CD8-positive, alpha-beta memory T cell (primary cell): ENCODE measurements around the gene NAV3. TPM values are rescaled to one million over a fixed set of nuclear protein-coding genes. Genes with fewer than 3 reads are reported as not detected.
"Not testable (repeated sequence)": the region's sequence is repeated elsewhere in the genome, so short reads cannot be mapped to it uniquely, and the experiment has no call there.

Source experiments
- CTCF ChIA-PET: fragments of 350-600 bp; sonication (Branson Sonifier 250); formaldehyde crosslinking; loops from one replicate; lab custom pipeline; 2021; ENCODE audit warnings: antibody characterized with exemption; lab: Charles Lee
- POLR2A ChIA-PET: fragments of 350-600 bp; sonication (Branson Sonifier 250); formaldehyde crosslinking; loops from one replicate; lab custom pipeline; 2021; ENCODE audit warnings: antibody characterized with exemption; lab: Charles Lee
- DNase-seq, 5 donors: peaks; one replicate each; pipeline versions ENCODE4 v3.0.0 to v3.0.0-alpha.2; 2020 to 2022; ENCODE audit warnings: mixed read lengths in 1 of 5
- H3K27ac ChIP-seq: one replicate; pipeline ENCODE4 v1.7.0; 2013; ENCODE audit warnings: low read depth, mild to moderate bottlenecking, low read length, moderate library complexity
- H3K27me3 ChIP-seq: 2 replicates; pipeline ENCODE4 v1.7.0; 2013; ENCODE audit warnings: low read length, mild to moderate bottlenecking; ENCODE audit not compliant: insufficient read depth, poor library complexity, severe bottlenecking
- H3K36me3 ChIP-seq: 2 replicates; pipeline ENCODE4 v1.7.0; 2013; ENCODE audit warnings: mild to moderate bottlenecking, low read length, moderate library complexity; ENCODE audit not compliant: insufficient read depth
- H3K4me1 ChIP-seq: 2 replicates; pipeline ENCODE4 v1.7.0; 2013; ENCODE audit warnings: mild to moderate bottlenecking, low read length, moderate library complexity; ENCODE audit not compliant: insufficient read depth
- H3K4me3 ChIP-seq: 2 replicates; pipeline ENCODE4 v1.7.0; 2013; ENCODE audit warnings: mild to moderate bottlenecking, low read length
- H3K9me3 ChIP-seq: 2 replicates; pipeline ENCODE4 v1.7.0; 2013; ENCODE audit warnings: mild to moderate bottlenecking, low read length
- H3K27ac Mint-ChIP-seq, 8 donors: one replicate each; pipeline ENCODE4 v1.8.0; 2020 to 2021; ENCODE audit warnings: mixed read lengths in 8 of 8, mild to moderate bottlenecking in 6 of 8, inconsistent platforms in 3 of 8, moderate library complexity in 3 of 8
- H3K27me3 Mint-ChIP-seq, 2 donors: one replicate each; pipeline ENCODE4 v1.8.0; 2020 to 2021; ENCODE audit warnings: mixed read lengths in 2 of 2, mild to moderate bottlenecking in 1 of 2, moderate library complexity in 1 of 2
- H3K36me3 Mint-ChIP-seq, 3 donors: one replicate each; pipeline ENCODE4 v1.8.0; 2020 to 2021; ENCODE audit warnings: mixed read lengths in 3 of 3, inconsistent platforms in 1 of 3, mild to moderate bottlenecking in 1 of 3
- H3K4me1 Mint-ChIP-seq, 3 donors: one replicate each; pipeline ENCODE4 v1.8.0; 2020 to 2021; ENCODE audit warnings: mixed read lengths in 3 of 3, inconsistent platforms in 1 of 3, mild to moderate bottlenecking in 1 of 3
- H3K4me3 Mint-ChIP-seq, 7 donors: one replicate each; pipeline ENCODE4 v1.8.0; 2020 to 2021; ENCODE audit warnings: mixed read lengths in 7 of 7, mild to moderate bottlenecking in 6 of 7, moderate library complexity in 4 of 7, inconsistent platforms in 2 of 7
- H3K9me3 Mint-ChIP-seq, 5 donors: one replicate each; pipeline ENCODE4 v1.8.0; 2020 to 2022; ENCODE audit warnings: mixed read lengths in 5 of 5, mild to moderate bottlenecking in 3 of 5, moderate library complexity in 2 of 5, inconsistent platforms in 1 of 5
- polyA plus RNA-seq: library from polyadenylated mRNA; unstranded; fragments of 300-500 nt; fragmentation: Illumina TruSeq; gene quantifications from one replicate; pipeline ENCODE4 v1.2.3, GENCODE V29; 2021
- total RNA-seq, 2 experiments: library from RNA; stranded (reverse); gene quantifications; one replicate each; pipeline ENCODE4 v1.2.3, GENCODE V29; 2021

Gene NAV3
- total and polyA plus RNA-seq, 3 experiments from 2014 or later = not detected

GRCh38 chr12:78244916-78245507, 414.3 kb downstream of the NAV3 start:
- Mint-ChIP-seq H3K9me3 (peaks cover 5 to 30% (median 23%) of the 10 kb centered on the region in 5 donors), H3K4me3 (no peak overlapping the region), H3K4me1 (no peaks in the 10 kb centered on the region), H3K27me3 (no peaks in the 10 kb centered on the region), H3K27ac (no peak overlapping the region), H3K36me3 (no peaks in the 10 kb centered on the region)
- ChIA-PET POLR2A (no interaction called here), CTCF (no interaction called here)
- H3K27me3 ChIP-seq = no peaks in the 10 kb centered on the region
- no peak for DNase-seq
- H3K9me3 ChIP-seq = no peaks in the 10 kb centered on the region
- H3K36me3 ChIP-seq = no peaks in the 10 kb centered on the region
- H3K4me1 ChIP-seq = no peaks in the 10 kb centered on the region
- no peak overlapping the region for H3K4me3 ChIP-seq
- H3K27ac ChIP-seq = no peak overlapping the region

GRCh38 chr12:78248321-78248720, 417.6 kb downstream of the NAV3 start:
- Histone ChIP-seq H3K27me3 (no peaks in the 10 kb centered on the region), H3K4me1 (no peaks in the 10 kb centered on the region), H3K36me3 (no peaks in the 10 kb centered on the region), H3K4me3 (no peak overlapping the region), H3K27ac (no peak overlapping the region), H3K9me3 (no peaks in the 10 kb centered on the region)
- ChIA-PET CTCF (no interaction called here), POLR2A (no interaction called here)
- peaks cover 4 to 30% (median 17%) of the 10 kb centered on the region in 5 donors for H3K9me3 Mint-ChIP-seq
- H3K27me3 Mint-ChIP-seq = no peaks in the 10 kb centered on the region
- H3K4me1 Mint-ChIP-seq = no peaks in the 10 kb centered on the region
- no peak overlapping the region for H3K27ac Mint-ChIP-seq
- DNase-seq = no peak
- H3K4me3 Mint-ChIP-seq = no peak overlapping the region
- no peaks in the 10 kb centered on the region for H3K36me3 Mint-ChIP-seq

DNA sequence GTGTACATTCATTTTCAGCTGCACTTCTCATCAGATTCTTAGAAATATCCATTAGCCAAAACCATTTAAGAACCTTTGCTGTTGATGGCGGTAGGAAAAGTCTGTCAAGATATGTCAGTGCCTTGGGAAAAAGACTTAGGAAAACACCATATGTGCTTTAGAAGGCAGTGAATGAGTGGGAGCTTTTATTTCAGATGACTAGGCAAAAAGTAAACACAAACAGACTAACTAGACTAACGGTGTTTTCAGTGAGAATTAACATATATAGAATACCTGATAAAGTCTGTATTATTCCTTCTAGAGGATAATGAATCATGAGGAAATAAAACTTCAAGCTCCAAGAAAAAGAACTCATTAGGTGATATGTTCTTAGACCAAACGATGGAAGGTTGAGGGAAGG, 418.9 kb downstream of the NAV3 start:
- no peaks in the 10 kb centered on the region for H3K36me3 Mint-ChIP-seq
- H3K4me1 ChIP-seq = no peaks in the 10 kb centered on the region
- H3K9me3 ChIP-seq = no peaks in the 10 kb centered on the region
- H3K27ac ChIP-seq = no peak overlapping the region
- DNase-seq = no peak
- no peaks in the 10 kb centered on the region for H3K27me3 Mint-ChIP-seq
- peaks cover 8 to 37% (median 18%) of the 10 kb centered on the region in 5 donors for H3K9me3 Mint-ChIP-seq
- no peaks in the 10 kb centered on the region for H3K36me3 ChIP-seq
- H3K4me1 Mint-ChIP-seq = no peaks in the 10 kb centered on the region
- H3K4me3 Mint-ChIP-seq = no peak overlapping the region
- ChIA-PET CTCF (no interaction called here), POLR2A (no interaction called here)
- no peak overlapping the region for H3K27ac Mint-ChIP-seq
- H3K4me3 ChIP-seq = no peak overlapping the region
- no peaks in the 10 kb centered on the region for H3K27me3 ChIP-seq

GRCh38 chr12:78257662-78258061, 427.0 kb downstream of the NAV3 start:
- H3K36me3 Mint-ChIP-seq, H3K27ac Mint-ChIP-seq, CTCF ChIA-PET: not testable (repeated sequence)

GRCh38 chr12:78260976-78261375, 430.3 kb downstream of the NAV3 start:
- no peaks in the 10 kb centered on the region for H3K9me3 ChIP-seq
- H3K27me3 Mint-ChIP-seq = no peaks in the 10 kb centered on the region
- ChIA-PET CTCF (no interaction called here), POLR2A (no interaction called here)
- H3K4me1 Mint-ChIP-seq = no peaks in the 10 kb centered on the region
- H3K36me3 Mint-ChIP-seq = no peaks in the 10 kb centered on the region
- H3K27me3 ChIP-seq = no peaks in the 10 kb centered on the region
- DNase-seq = no peak
- peaks cover 11 to 37% (median 17%) of the 10 kb centered on the region in 5 donors for H3K9me3 Mint-ChIP-seq
- no peaks in the 10 kb centered on the region for H3K4me1 ChIP-seq
- no peak overlapping the region for H3K4me3 Mint-ChIP-seq
- H3K27ac ChIP-seq = no peak overlapping the region
- peak overlapping the region in 1 of 8 donors; percentile 28 for H3K27ac Mint-ChIP-seq
- H3K36me3 ChIP-seq = no peaks in the 10 kb centered on the region
- no peak overlapping the region for H3K4me3 ChIP-seq

More at GRCh38 chr12:78257662-78258061, 427.0 kb downstream of the NAV3 start:
- H3K4me3 Mint-ChIP-seq, H3K36me3 ChIP-seq, DNase-seq, H3K27me3 ChIP-seq, H3K4me1 ChIP-seq, H3K9me3 ChIP-seq, H3K27me3 Mint-ChIP-seq, H3K27ac ChIP-seq, H3K4me3 ChIP-seq, POLR2A ChIA-PET, H3K4me1 Mint-ChIP-seq: not testable (repeated sequence)
- peaks cover 18 to 28% (median 24%) of the 10 kb centered on the region in 5 donors for H3K9me3 Mint-ChIP-seq

DNA sequence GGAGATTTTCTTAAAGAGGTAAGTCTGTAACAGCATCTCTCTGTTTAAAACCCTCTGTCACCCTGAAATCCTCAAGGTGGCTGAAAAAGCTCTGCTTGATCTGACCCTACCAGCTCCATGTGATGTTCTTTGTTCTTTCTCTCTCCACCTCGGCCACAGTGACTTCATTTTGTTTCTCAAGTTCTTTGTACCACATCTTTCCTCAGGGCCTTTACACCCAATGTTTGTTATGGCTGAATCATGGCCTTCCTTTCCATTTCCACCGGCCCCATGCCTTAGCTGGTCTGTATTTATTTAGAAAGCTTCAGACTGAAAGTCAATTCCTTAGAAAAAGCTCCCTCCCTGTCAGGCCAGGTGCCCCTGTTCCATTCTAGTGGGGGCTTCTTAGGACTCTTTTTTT, 431.2 kb downstream of the NAV3 start:
- Mint-ChIP-seq H3K4me3 (no peak overlapping the region), H3K9me3 (peaks cover 7 to 37% (median 15%) of the 10 kb centered on the region in 5 donors), H3K27me3 (no peaks in the 10 kb centered on the region), H3K27ac (no peak overlapping the region), H3K36me3 (no peaks in the 10 kb centered on the region), H3K4me1 (no peaks in the 10 kb centered on the region)
- no peaks in the 10 kb centered on the region for H3K27me3 ChIP-seq
- no peak overlapping the region for H3K27ac ChIP-seq
- ChIA-PET CTCF (no interaction called here), POLR2A (no interaction called here)
- H3K4me1 ChIP-seq = no peaks in the 10 kb centered on the region
- H3K9me3 ChIP-seq = no peaks in the 10 kb centered on the region
- DNase-seq = no peak
- no peak overlapping the region for H3K4me3 ChIP-seq
- H3K36me3 ChIP-seq = no peaks in the 10 kb centered on the region
